GM18861 (cell line): Measurements from ENCODE around the gene SMIM35.
"Not testable (repeated sequence)": the region's sequence is repeated elsewhere in the genome, so short reads cannot be mapped to it uniquely, and the experiment has no call there.

ENCODE experiments used
- ATAC-seq: cut with Tn5 transposase; IDR thresholded peaks from one replicate; pipeline ENCODE4 v1.9.1; 2021; ENCODE audit not compliant: unreplicated experiment

SMIM35 gene

DNA sequence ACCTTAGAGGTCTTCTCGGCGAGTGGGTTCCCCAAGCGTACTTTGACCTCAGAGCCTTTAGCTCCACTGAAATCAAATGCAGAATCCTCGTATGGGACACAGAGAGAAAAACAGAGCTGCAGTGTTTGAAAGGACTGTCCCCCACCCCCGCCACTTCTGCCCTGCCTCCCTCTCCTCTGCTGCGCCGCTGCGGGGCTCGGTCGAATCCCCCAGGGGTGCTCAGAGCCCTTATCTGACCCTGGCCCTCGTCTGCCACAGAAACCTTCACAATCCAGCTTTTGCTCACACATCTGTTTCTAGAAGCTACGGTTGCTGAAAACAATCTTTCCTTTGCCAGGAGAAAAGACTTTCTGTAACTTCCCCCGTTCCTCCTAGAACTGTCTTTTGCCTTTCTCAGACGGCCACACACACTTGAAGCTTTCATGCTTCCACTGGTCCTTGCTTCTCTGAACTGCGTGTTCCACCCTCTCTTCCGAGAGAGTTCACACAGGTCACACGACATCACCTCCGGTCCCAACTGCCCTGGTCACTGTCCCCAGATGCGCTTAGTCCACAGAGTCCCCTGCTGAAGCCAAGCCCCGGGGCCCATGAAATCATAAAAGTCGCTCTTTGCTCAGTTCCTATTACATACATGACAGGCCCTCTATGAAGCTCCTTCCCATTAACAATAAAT is 3.7 kb downstream of the SMIM35 start:
- no peak for ATAC-seq

DNA sequence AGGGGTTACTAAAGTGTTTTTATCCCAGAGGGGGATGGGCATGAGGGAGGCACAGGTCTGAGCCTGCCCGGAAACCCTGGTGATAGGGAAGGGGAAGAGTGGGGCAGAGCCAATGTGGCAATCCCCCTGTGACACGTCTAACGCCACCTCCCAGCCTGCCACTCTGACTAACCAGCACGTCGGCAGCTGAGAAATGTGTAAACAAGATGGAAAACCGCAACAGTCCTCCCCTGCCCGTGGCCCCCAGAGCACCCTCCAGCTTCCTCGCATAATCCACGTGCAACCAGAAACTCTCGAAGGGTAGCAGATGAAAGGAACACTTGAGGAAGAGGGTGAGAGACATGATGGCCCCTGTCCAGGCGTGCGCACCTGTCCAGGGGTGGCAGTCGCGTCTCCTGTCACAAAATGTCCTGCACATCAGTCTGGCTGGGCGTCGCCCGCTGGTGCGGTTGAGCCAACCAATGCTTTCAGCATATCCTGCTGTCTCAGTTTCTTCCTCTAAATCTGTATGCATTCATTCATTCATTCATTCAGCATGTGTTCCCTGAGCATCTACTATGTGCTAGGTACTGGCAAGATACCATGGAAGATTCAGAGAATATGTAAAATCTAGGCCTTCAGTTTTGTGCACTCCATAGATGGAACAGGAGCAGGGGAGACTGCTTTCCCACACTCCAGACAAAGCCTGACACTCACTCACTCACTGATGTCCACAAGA is 5.4 kb downstream of the SMIM35 start:
- ATAC-seq: no peak

- no peak for ATAC-seq
These were observed 6.5 kb downstream of the SMIM35 start for GRCh38 chr11:118080296-118080695.

DNA sequence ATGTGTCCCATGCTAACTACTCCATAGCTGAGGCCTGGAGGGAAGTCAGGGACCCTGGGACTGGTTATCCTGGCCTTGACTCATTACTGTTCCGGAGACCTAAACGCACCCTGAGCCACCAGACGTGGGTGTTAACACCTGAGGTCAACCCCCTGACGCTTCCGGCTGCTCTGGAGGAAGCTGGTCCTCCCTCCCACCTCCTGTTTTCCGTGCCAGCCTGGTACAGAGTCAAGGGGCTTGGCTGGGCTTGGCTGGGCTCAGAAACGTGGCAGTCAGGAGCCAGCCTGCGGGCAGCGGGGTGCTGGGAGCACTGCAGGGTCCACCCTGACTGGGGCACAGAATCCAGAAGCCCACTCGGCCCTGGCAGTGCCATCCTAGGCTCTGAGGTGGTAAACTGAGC is 7.3 kb downstream of the SMIM35 start:
- ATAC-seq: no peak

GRCh38 chr11:118078911-118079411 is 7.8 kb downstream of the SMIM35 start:
- no peak for ATAC-seq

- ATAC-seq: no peak
These were observed 9.9 kb downstream of the SMIM35 start, which contains the start of gene TMPRSS4 for GRCh38 chr11:118076754-118077281. Gene TMPRSS4 (plus strand): TSS chr11:118077078. CDS start chr11:118077303, 225 bp downstream.

DNA sequence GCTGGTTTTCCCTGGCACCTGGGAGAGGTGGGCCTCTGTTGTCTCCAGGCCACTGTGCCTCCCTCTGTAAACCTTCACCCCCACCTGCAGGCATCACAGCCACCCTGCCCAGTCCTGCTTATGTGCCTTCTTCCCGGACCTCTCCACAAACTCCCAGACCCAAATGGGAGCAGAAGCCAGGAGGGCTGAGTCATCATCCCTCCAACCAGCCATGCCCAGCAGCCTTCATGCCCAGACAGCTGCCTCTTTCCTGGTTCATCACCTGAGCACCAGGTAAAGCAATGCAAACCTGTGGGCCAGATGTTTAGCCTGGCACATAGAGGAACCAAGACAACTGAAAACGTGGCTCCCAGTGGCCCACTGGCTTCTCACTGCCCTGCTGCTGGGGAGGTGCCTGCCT is 12.0 kb downstream of the SMIM35 start:
- no peak for ATAC-seq

DNA sequence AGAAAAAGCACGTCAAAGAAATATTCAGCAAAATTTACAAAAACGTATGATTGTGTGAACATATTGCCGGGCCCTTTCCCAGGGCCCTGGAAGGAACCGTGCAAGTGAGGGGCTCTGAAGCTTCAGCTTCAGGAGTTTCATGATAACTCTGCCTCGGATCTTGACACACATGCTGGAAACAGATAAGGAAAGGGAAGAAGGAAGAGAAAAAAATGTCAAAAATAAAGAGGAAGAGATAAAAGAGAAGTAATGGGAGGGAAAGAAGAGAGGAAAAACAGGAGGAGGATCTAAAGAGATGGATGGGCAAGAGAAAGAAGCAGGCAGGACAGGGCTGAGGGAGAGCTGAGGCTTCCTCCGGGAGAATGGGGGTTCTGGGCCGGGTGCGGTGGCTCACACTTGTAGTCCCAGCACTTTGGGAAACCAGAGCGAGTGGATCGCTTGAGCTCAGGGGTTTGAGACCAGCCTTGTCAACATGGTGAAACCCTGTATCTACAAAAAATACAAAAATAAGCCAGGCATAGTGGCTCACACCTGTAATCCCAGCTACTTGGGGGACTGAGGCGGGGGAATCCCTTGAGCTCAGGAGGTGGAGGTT is 12.6 kb downstream of the SMIM35 start:
- ATAC-seq: no peak

- no peak for ATAC-seq
These were observed 13.2 kb downstream of the SMIM35 start for GRCh38 chr11:118073554-118073953.

DNA sequence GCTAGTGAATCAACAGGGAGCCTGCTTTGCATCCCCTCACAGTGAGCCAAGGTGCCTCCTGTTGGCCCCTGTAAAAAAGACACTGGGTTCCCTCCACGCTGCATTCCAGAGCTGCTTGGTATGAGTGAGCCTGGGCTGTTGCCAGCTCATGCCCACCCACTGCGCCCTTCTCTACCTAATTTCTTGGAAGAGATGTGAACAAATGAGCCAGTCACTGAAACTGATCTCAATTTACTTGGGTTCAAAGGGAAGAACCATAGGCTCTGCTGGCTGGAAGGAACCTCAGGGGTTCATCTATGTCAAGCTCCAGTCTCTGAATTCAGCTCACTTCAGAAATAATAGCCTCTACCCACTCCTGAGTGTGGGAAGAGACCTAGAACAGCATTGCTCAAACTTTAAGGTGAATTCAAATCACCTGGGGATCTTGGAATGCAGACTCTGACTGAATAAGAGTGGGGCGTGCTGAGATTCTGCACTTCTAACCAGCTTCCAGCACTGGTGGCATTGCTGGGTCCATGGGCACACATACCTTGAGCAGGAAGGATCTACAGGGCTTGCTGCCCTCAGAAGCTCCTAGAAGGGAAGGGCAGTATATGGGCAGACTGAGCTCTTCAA is 15.2 kb downstream of the SMIM35 start:
- no peak for ATAC-seq

GRCh38 chr11:118068945-118069612 is 17.7 kb downstream of the SMIM35 start:
- ATAC-seq: no peak

- ATAC-seq: no peak
These were observed 18.4 kb downstream of the SMIM35 start for GRCh38 chr11:118068206-118068944.

DNA sequence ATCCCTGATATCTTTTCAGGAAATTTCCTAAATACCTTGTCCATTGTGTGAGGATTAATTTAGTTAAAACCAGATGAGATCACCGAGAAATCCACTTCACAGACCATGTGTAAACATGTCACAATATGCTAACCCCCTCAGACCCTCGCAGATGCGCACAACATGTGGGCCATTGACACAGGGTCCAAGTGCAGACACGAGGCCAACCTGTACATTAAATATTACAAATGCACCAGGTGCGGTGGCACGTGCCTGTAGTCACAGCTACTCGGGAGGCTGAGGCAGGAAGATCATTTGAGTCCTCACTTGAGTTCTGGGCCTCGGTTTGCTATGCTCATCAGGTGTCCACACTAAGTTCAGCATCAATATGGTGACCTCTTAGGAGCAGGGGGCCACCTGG is 19.8 kb downstream of the SMIM35 start:
- no peak for ATAC-seq

DNA sequence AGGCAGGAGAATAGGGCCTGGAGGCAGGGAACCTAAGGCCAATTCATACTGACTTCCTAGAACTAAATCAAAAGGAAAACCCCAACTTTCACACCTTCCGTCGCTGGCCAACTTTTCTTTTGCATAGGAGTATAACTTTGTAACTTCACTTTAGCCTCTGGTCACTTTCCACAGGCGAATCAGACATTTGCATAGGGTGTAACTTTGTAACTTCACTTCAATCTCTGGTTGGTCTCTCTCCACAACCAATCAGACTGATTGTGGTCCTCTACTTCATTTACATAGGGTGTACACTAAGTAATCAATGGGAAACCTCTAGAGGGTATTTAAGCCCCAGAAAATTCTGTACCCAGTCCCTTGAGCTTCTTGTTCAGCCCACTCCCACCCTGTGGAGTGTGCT is 21.4 kb downstream of the SMIM35 start:
- ATAC-seq: no peak

DNA sequence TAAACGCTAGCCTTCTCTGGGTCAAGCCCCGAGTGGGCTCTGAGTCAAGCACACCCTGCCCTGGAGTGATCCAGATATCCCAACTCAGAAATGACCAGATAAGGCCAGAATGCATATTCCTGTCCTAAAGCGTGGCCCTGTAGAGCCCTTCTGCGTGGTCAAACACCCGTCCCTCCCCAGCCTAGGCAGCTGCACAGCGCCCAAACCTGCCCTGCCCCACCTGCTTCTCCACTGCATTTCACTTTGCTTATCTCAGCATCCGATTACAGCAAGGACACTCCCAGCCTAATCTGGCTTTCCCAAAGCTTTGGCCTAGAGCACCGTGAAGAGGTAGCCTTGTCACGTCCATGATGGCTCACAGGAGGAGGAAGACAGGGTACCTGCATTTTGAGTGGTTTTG is 21.8 kb downstream of the SMIM35 start:
- ATAC-seq: no peak

GRCh38 chr11:118062631-118063030 is 24.1 kb downstream of the SMIM35 start:
- ATAC-seq: not testable (repeated sequence)

DNA sequence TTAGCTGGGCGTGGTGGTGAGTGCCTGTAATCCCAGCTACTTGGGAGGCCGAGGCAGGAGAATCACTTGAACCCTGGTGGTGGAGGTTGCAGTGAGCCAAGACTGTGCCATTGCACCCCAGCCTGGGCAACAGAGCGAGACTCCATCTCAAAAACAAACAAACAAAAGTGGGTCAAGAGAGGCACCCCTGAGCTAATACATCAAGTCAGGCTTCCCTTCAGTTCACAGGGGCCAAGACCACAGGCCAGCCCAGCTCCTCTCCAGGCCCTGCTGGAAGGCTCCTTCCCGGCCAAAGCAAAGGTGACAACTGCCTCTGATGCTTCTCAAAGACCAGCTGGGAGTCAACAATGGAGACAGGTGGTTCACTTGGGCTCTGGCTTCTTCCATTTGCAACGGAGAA is 24.6 kb downstream of the SMIM35 start:
- ATAC-seq: not testable (repeated sequence)

DNA sequence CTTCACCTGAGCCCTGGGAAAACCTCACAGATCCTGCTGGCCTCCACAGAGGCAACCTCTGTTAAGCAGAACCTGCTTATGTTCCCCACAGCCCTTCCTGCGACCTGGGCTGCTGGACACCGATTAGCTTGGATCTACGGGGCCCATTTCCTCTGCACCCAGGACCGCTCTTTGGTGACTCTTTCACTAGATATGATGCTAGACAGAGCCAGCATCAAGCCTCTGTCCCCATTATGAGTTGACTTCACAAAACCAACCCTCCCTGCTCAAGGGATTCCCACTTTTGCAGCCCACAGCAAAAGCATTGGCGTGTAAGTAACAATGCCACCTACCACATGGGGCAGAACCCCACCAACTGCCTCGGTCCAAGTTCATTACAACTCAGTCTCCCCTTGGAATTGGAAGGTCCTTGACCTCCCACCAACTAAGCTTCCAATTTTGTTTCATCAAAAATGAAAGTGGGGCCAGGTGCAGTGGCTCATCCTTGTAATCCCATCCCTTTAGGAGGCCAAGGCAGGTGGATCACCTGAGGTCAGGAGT is 25.1 kb downstream of the SMIM35 start:
- no peak for ATAC-seq

DNA sequence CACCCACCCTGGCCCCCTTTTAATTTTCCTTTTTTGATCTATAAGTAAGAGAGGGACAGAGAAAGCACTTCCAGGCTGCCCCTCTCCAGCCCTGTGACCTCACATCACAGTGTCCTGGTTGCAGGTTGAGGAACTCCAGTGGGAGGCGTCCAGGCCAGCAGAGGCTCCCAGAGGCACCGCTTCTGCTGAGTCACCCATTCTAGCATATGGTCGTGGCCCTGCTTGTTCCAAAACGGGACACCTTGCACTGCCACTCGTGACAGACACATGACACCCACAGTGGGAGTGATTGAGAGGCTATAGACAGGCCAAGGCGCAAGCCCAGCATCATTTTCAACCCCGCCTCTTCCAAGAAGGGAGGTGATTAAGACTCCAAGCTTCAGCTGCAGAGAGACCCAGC is 25.9 kb downstream of the SMIM35 start:
- no peak for ATAC-seq
